Measurements from ENCODE around the gene UPF3A. TPM values are rescaled to one million over a fixed set of nuclear protein-coding genes. Genes with fewer than 3 reads are reported as not detected.

UPF3A gene
- total RNA-seq, 2 donors from 2014 or later = 14.1 to 20.7 TPM

DNA sequence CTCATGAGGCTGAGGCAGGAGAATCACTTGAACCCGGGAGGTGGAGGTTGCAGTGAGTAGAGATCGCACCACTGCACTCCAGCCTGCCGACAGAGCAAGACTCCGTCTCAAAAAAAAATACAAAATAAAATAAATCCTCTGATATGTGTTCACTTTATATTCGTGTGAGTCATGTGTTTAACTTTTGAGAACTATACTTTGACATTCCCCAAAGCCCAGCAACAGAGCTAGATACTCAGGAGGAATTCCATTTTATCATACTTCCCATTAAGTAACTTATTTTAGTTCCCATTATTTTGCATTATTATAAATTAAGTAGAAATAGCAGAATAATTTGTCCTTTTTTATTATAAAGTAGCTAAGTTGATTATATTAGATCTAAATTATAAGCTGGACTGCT is 29.6 kb downstream of the UPF3A start:
- H3K9me3 ChIP-seq = no peaks in the 10 kb centered on the region
- no peak overlapping the region for H3K27ac ChIP-seq
- peaks cover 0 to 18% of the 10 kb centered on the region in 2 donors for H3K4me1 ChIP-seq
- TF ChIP-seq CTCF (IDR thresholded peaks at IDR 0.05) = no peak
- peaks cover 13% of the 10 kb centered on the region for H3K36me3 ChIP-seq
- H3K4me3 ChIP-seq = no peak overlapping the region
- no peaks in the 10 kb centered on the region for H3K27me3 ChIP-seq
- no peak for DNase-seq (ENCODE audit: low spot score)

- no peak for TF ChIP-seq CTCF (IDR thresholded peaks at IDR 0.05)
- H3K4me1 ChIP-seq = peaks cover 0 to 22% of the 10 kb centered on the region in 2 donors
- H3K4me3 ChIP-seq = no peak overlapping the region
- DNase-seq (ENCODE audit: low spot score) = no peak
- no peak overlapping the region for H3K27ac ChIP-seq
- H3K9me3 ChIP-seq = no peaks in the 10 kb centered on the region
- peaks cover 9% of the 10 kb centered on the region for H3K36me3 ChIP-seq
- H3K27me3 ChIP-seq = no peaks in the 10 kb centered on the region
Observed at GRCh38 chr13:114311387-114311786, 30.0 kb downstream of the UPF3A start.

- H3K4me1 ChIP-seq = peaks cover 0 to 28% of the 10 kb centered on the region in 2 donors
- DNase-seq (ENCODE audit: low spot score) = no peak
- no peak overlapping the region for H3K4me3 ChIP-seq
- H3K36me3 ChIP-seq = peaks cover 4% of the 10 kb centered on the region
- H3K27ac ChIP-seq = no peak overlapping the region
- TF ChIP-seq CTCF (IDR thresholded peaks at IDR 0.05) = no peak
- H3K9me3 ChIP-seq = no peaks in the 10 kb centered on the region
- no peaks in the 10 kb centered on the region for H3K27me3 ChIP-seq
Observed at GRCh38 chr13:114311908-114312307, 30.5 kb downstream of the UPF3A start.

GRCh38 chr13:114313061-114313860 is 31.9 kb downstream of the UPF3A start:
- H3K4me3 ChIP-seq = peak overlapping the region; percentile 67 to 69
- TF ChIP-seq CTCF (IDR thresholded peaks at IDR 0.05) = no peak
- no peaks in the 10 kb centered on the region for H3K9me3 ChIP-seq
- H3K27ac ChIP-seq = peak overlapping the region; percentile 83 to 95
- peaks cover 0 to 39% of the 10 kb centered on the region in 2 donors for H3K4me1 ChIP-seq
- H3K27me3 ChIP-seq = no peaks in the 10 kb centered on the region
- H3K36me3 ChIP-seq = no peaks in the 10 kb centered on the region
- DNase-seq (ENCODE audit: low spot score) = no peak

- Histone ChIP-seq H3K27me3 (no peaks in the 10 kb centered on the region), H3K9me3 (no peaks in the 10 kb centered on the region), H3K27ac (peak within 1 kb of the TSS; percentile 83 to 95), H3K36me3 (no peaks in the 10 kb centered on the region), H3K4me1 (peaks cover 0 to 47% of the 10 kb centered on the region in 2 donors), H3K4me3 (peak within 1 kb of the TSS; percentile 67 to 69)
- DNase-seq (ENCODE audit: low spot score) = peak; percentile 95
- TF ChIP-seq CTCF (IDR thresholded peaks at IDR 0.05) = peak in 1 of 2 donors; percentile 16
Observed at GRCh38 chr13:114314074-114314912, 32.9 kb downstream of the UPF3A start, which contains the start of gene CHAMP1. CHAMP1 (plus strand) TSS chr13:114314503; CDS start chr13:114323843, 9,340 bp downstream.
